Lung (tissue), 12 donors: ENCODE results near the gene PLP2. TPM values are rescaled to one million over a fixed set of nuclear protein-coding genes. Genes with fewer than 3 reads are reported as not detected.
A peak's percentile ranks its signal among the peaks of the same experiment; 100 is the strongest.

ENCODE experiments used
- ATAC-seq: fragments of 200-7000 bp; cut with Tn5 transposase; one replicate; pipeline ENCODE4 v1.9.1; 2020; ENCODE audit warnings: moderate number of reproducible peaks; ENCODE audit not compliant: insufficient read depth, low FRiP score
- DNase-seq, 3 donors: peaks; one replicate each; pipeline ENCODE4 v3.0.0-alpha.2; 2013 to 2017
- H3K27ac ChIP-seq, 2 donors: one replicate each; pipeline ENCODE4 v1.5.1; 2013; ENCODE audit warnings: mild to moderate bottlenecking in 2 of 2, moderate library complexity in 2 of 2, control low read depth in 1 of 2, inconsistent platforms in 1 of 2, low read depth in 1 of 2, low read length in 1 of 2
- H3K27me3 ChIP-seq, 3 donors: one replicate each; pipeline ENCODE4 v1.5.1; 2013; ENCODE audit warnings: low read length in 2 of 3; ENCODE audit not compliant: control insufficient read depth in 3 of 3, insufficient read depth in 3 of 3
- H3K36me3 ChIP-seq, 4 donors: one replicate each; pipeline ENCODE4 v1.5.1; 2013; ENCODE audit warnings: low read length in 4 of 4, mild to moderate bottlenecking in 1 of 4, moderate library complexity in 1 of 4; ENCODE audit not compliant: control insufficient read depth in 4 of 4, insufficient read depth in 4 of 4
- H3K4me1 ChIP-seq, 5 donors: one replicate each; pipeline ENCODE4 v1.5.1; 2013; ENCODE audit warnings: low read length in 5 of 5, mild to moderate bottlenecking in 2 of 5, moderate library complexity in 1 of 5; ENCODE audit not compliant: control insufficient read depth in 5 of 5, insufficient read depth in 5 of 5
- H3K4me3 ChIP-seq: one replicate; pipeline ENCODE4 v1.5.1; 2013; ENCODE audit warnings: mild to moderate bottlenecking, control low read depth, moderate library complexity
- H3K9ac ChIP-seq, 2 donors: one replicate each; pipeline ENCODE4 v1.5.1; 2013; ENCODE audit warnings: low read length in 2 of 2, control low read depth in 1 of 2; ENCODE audit not compliant: insufficient read depth in 1 of 2
- H3K9me3 ChIP-seq, 4 donors: one replicate each; pipeline ENCODE4 v1.5.1; 2013; ENCODE audit warnings: low read length in 3 of 4, mild to moderate bottlenecking in 1 of 4, moderate library complexity in 1 of 4; ENCODE audit not compliant: control insufficient read depth in 4 of 4, insufficient read depth in 3 of 4
- CTCF ChIP-seq: IDR thresholded peaks from 2 replicates; pipeline ENCODE4 v1.5.1; 2012; ENCODE audit warnings: mild to moderate bottlenecking; ENCODE audit errors: control extremely low read depth, extremely low read depth
- WGBS, 2 donors: extraction: QIAGEN DNeasy Blood & Tissue Kit; methylation state at CpG; one replicate each; pipeline ENCODE4 v1.1.7; 2013; 5-methylcytosine and 5-hydroxymethylcytosine counted together
- polyA plus RNA-seq, 2 donors: library from polyadenylated mRNA; stranded (reverse); fragments of 200-250 nt; gene quantifications; one replicate each; pipeline ENCODE4 v1.2.1, GENCODE V29; 2013
- total RNA-seq, 2 donors: library from RNA; depleted of rRNA in 1 of 2; stranded (reverse); fragments of >200 nt in 1 of 2; gene quantifications; one replicate each; pipeline ENCODE4 v1.2.1, GENCODE V29; 2014 to 2021
- donor health status: control.
- donor health status: control.
- donor health status: Bipolar disorder and iron deficiency.
- donor health status: healthy.
- donor health status: DM: yes; HTN: yes; CAD: no.

The PLP2 gene
- total and polyA plus RNA-seq, 4 donors: 8.9 to 222 (median 159) TPM

GRCh38 chrX:49186125-49187027 lies 14.7 kb downstream of the PLP2 start, which contains the start of gene PRICKLE3:
Gene PRICKLE3 (minus strand): TSS chrX:49186373. CDS start chrX:49186297, 76 bp downstream.
- H3K9ac ChIP-seq: no peak within 1 kb of the TSS
- TF ChIP-seq CTCF: peak; percentile 39
- no peaks in the 10 kb centered on the region for H3K27me3 ChIP-seq
- H3K9me3 ChIP-seq: peaks cover 0 to 2% (median 0%) of the 10 kb centered on the region in 4 donors
- peaks cover 0 to 5% (median 0%) of the 10 kb centered on the region in 4 donors for H3K36me3 ChIP-seq
- peak; percentile 54 to 73 (median 72) for DNase-seq
- H3K27ac ChIP-seq: peak within 1 kb of the TSS; percentile 76 to 90
- peak within 1 kb of the TSS; percentile 56 for H3K4me3 ChIP-seq
- peaks cover 0 to 6% (median 0%) of the 10 kb centered on the region in 5 donors for H3K4me1 ChIP-seq
- 30 to 44% methylated on average over 11 to 62 of the region's 62 CpGs for WGBS, 2 donors
- peak; percentile 22 for ATAC-seq

- WGBS, 2 donors: 69 to 79% methylated on average over 11 to 15 of the region's 15 CpGs
- Histone ChIP-seq H3K4me1 (peaks cover 0 to 6% (median 0%) of the 10 kb centered on the region in 5 donors), H3K9me3 (peaks cover 0 to 2% (median 0%) of the 10 kb centered on the region in 4 donors), H3K27ac (no peak overlapping the region), H3K27me3 (no peaks in the 10 kb centered on the region), H3K36me3 (peaks cover 0 to 5% (median 0%) of the 10 kb centered on the region in 4 donors), H3K4me3 (no peak overlapping the region), H3K9ac (no peak overlapping the region)
- DNase-seq (no peak), ATAC-seq (no peak)
- TF ChIP-seq CTCF: no peak
These were observed 15.3 kb downstream of the PLP2 start for GRCh38 chrX:49187028-49187394.

GRCh38 chrX:49187526-49187925 lies 15.8 kb downstream of the PLP2 start:
- DNase-seq (no peak), ATAC-seq (no peak)
- Histone ChIP-seq H3K9ac (no peak overlapping the region), H3K27me3 (no peaks in the 10 kb centered on the region), H3K27ac (no peak overlapping the region), H3K36me3 (peaks cover 0 to 2% (median 0%) of the 10 kb centered on the region in 4 donors), H3K4me3 (no peak overlapping the region), H3K9me3 (peaks cover 0 to 2% (median 0%) of the 10 kb centered on the region in 4 donors), H3K4me1 (peaks cover 0 to 6% (median 0%) of the 10 kb centered on the region in 5 donors)
- no peak for TF ChIP-seq CTCF
- 78 to 92% methylated on average over 10 of the region's 10 CpGs for WGBS, 2 donors
